HG02943 (cell line): ENCODE data around the gene COL4A4.
"Not testable (repeated sequence)": the region's sequence is repeated elsewhere in the genome, so short reads cannot be mapped to it uniquely, and the experiment has no call there.

Experiments
- ATAC-seq: cut with Tn5 transposase; IDR thresholded peaks from one replicate; pipeline ENCODE4 v1.9.1; 2021; ENCODE audit warnings: mild to moderate bottlenecking, low read depth, moderate library complexity; ENCODE audit not compliant: unreplicated experiment

Gene COL4A4

GRCh38 chr2:227163998-227164762 is at the start of gene COL4A4, which contains the start of gene COL4A3:
COL4A4 (minus strand) TSS chr2:227164205; CDS start chr2:227147483, 16,722 bp downstream.
COL4A3 (plus strand) TSS chr2:227164624; CDS start chr2:227164727, 103 bp downstream.
- ATAC-seq = peak; percentile 60

GRCh38 chr2:227207573-227207972 is 43.6 kb upstream of the COL4A4 start:
- ATAC-seq = no peak

GRCh38 chr2:227206406-227206805 is 42.4 kb upstream of the COL4A4 start:
- no peak for ATAC-seq

- ATAC-seq = no peak
These were observed 41.7 kb upstream of the COL4A4 start for GRCh38 chr2:227205701-227206100.

GRCh38 chr2:227204452-227204851 is 40.4 kb upstream of the COL4A4 start:
- no peak for ATAC-seq

GRCh38 chr2:227201771-227202170 is 37.8 kb upstream of the COL4A4 start:
- ATAC-seq = no peak

- ATAC-seq = no peak
These were observed 34.9 kb upstream of the COL4A4 start for GRCh38 chr2:227198866-227199265.

- ATAC-seq = no peak
These were observed 30.2 kb upstream of the COL4A4 start for GRCh38 chr2:227194219-227194618.

GRCh38 chr2:227192491-227192890 is 28.5 kb upstream of the COL4A4 start:
- no peak for ATAC-seq

GRCh38 chr2:227191367-227191766 is 27.4 kb upstream of the COL4A4 start:
- no peak for ATAC-seq

- ATAC-seq = no peak
These were observed 24.3 kb upstream of the COL4A4 start for GRCh38 chr2:227188292-227188691.

GRCh38 chr2:227186751-227187150 is 22.7 kb upstream of the COL4A4 start:
- ATAC-seq = no peak

GRCh38 chr2:227185615-227186232 is 21.7 kb upstream of the COL4A4 start:
- no peak for ATAC-seq

GRCh38 chr2:227183657-227184367 is 19.8 kb upstream of the COL4A4 start:
- no peak for ATAC-seq

- ATAC-seq = no peak
These were observed 18.8 kb upstream of the COL4A4 start for GRCh38 chr2:227182765-227183164.

- ATAC-seq = no peak
These were observed 16.8 kb upstream of the COL4A4 start for GRCh38 chr2:227180770-227181169.

- ATAC-seq = no peak
These were observed 16.1 kb upstream of the COL4A4 start for GRCh38 chr2:227179988-227180685.

- no peak for ATAC-seq
These were observed 13.8 kb upstream of the COL4A4 start for GRCh38 chr2:227177592-227178336.

- not testable (repeated sequence) for ATAC-seq
These were observed 7.8 kb upstream of the COL4A4 start for GRCh38 chr2:227171779-227172178.

- ATAC-seq = peak; percentile 64
These were observed 822 bp upstream of the COL4A4 start for GRCh38 chr2:227164763-227165291.
